GM21737 (cell line): ENCODE data around the gene WIPI1.
"Not testable (repeated sequence)": the region's sequence is repeated elsewhere in the genome, so short reads cannot be mapped to it uniquely, and the experiment has no call there.

Experiments
- ATAC-seq: cut with Tn5 transposase; IDR thresholded peaks from one replicate; pipeline ENCODE4 v1.9.1; 2021; ENCODE audit warnings: mild to moderate bottlenecking, moderate library complexity; ENCODE audit not compliant: unreplicated experiment

WIPI1 gene, protein sequence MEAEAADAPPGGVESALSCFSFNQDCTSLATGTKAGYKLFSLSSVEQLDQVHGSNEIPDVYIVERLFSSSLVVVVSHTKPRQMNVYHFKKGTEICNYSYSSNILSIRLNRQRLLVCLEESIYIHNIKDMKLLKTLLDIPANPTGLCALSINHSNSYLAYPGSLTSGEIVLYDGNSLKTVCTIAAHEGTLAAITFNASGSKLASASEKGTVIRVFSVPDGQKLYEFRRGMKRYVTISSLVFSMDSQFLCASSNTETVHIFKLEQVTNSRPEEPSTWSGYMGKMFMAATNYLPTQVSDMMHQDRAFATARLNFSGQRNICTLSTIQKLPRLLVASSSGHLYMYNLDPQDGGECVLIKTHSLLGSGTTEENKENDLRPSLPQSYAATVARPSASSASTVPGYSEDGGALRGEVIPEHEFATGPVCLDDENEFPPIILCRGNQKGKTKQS

DNA sequence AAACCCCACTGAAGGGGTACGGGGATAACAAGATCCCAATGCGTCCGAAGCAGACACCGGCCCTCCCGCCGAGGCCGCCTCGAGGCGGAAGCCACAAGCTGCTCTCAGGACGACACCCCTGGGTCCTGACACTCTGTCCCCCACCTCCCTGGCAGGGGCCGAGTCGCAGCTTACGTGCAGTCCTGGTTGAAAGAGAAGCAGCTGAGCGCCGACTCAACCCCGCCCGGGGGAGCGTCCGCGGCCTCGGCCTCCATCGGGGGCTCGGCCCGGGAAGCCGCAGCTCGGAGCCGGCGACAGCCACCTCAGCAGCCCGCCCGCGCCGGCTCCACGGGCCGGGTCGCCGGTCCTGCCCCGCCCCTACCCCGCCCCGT lies at the start of gene WIPI1:
Gene WIPI1 (minus strand): TSS at position 329 of the 371 bp plus-strand sequence. CDS start 75 bp downstream, at position 254.
- peak; percentile 22 for ATAC-seq

DNA sequence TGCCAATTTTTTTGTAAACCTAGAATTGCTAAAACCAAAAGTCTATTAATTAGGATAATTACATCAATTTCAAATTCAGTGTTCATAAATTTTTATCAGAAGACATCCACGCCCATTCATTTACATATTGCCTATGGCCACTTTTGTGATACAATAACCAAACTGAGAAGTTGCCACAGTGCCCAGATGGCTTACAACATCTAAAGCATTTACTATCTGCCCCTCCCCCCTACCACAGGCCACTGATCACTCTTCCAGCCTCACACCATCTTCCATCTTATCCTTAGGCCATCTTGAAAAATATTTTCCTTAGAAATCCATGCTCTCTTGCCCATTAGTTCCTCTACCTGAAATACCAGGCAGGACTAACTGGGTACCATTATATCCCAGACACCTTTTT lies 48.7 kb upstream of the WIPI1 start:
- ATAC-seq, result no peak

DNA sequence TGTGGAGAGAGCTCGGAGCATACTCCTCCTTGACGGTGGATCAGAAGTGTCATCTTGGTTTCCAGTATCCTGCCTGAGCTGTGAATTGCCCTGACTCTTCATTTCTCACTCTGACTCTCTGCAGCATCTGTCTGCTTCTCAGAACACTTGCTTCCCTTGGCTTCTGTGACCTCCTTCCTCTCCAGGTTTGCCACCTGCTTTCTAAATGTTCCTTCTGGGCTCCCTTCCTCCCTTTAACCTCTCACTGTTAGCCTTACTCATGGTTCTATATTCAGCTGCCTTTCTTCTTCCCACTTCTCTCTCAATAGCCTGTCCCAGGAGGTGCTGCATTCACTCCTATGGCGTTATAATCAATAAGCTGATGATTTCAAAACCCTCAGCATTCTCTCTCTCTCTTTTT lies 43.8 kb upstream of the WIPI1 start:
- no peak for ATAC-seq

DNA sequence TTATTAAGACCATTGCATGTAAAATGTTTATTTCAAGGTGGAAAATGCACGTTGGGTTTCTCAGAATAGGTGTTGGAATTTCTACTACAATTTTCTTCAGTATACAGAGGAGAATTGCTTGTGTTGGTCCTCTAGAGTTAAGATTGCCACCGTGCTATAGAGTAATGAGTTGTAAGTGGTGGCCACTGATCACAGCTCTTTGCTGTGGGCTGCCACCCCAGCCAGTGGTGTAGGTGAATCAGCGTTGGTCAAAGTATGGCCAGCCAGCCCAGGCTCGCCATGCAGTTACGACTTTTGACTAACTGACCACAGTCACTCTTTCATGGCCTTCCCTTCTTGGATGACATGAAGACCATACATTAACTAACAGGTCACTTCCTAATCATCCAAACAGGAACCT lies 42.3 kb upstream of the WIPI1 start:
- no peak for ATAC-seq

DNA sequence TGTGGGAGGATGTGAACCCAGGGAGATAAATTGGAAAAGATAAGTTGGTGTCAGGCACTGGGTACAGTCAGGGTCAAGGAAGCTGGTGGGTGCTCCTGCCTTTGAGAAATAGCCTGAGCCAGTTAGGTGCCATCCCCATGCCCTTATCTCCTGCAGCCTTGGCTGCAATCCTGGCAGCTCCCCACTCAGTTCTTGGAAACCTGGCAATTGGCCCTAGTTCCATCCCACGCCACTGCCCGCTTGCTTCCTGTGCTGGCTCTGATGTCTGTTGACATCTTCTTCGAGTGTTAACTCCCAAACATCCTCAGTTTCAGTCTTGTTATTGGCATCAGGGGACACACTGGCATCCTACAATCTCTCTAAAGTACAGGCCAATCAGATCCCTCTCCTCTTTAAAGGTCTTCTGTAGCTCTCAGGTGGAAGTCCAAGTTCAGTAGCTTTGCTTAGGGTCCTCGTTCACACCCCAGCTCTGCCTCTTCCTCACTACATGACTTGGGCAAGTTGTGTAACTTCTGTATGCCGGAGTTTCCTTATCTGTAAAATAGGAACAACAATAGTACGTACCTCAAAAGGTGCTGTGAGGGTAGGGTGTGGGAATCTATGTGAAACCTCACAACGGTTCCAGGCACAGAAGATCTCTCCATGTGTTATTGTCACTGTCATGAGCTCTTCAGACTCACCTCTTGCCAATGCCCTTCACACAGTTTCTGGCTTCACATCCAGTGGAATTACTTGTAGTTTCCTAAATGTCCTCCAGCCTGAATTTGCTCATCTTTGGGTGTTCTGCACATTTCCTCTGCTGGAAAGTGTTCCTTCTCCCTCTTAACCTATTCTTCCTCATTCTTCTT lies 41.4 kb upstream of the WIPI1 start:
- ATAC-seq, result peak; percentile 25

DNA sequence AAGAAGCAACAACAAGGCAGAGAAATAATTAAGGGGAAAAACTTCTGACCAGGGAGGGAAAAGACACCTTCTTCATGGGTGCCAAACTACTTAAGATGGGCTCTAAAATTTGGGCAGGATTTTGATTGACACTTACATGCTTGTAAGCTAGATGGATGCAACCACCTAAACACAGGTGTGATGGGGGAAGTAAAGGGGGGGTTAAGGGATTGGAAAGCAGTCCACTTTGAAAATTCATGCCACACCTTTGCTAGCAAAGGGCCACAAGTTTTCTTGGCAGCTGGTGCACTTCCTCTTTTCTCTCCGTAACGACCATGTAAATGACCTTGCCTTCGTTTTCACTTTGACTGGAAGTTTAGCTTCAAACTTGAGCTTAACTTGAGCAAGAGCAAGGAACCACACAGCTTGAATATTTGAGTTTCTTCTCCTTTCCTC lies 40.6 kb upstream of the WIPI1 start:
- peak; percentile 95 for ATAC-seq

DNA sequence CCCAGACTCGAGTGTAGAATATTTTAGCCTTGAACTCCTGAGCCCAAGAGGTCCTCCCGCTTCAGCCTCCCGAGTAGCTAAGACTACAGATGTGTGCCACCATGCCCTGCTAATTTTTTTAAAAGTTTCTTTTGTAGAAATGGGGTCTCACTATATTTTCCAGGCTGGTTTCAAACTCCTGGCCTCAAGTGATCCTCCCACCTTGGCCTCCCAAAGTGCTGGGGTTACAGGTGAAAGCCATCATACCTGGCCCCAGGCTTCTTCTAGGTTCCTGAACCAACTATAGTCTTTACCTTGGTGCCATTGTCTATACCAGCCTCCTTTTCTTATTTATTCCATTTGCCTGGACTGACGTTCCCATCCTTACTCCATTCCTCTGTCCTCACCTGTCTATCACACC lies 37.8 kb upstream of the WIPI1 start:
- ATAC-seq, result no peak

DNA sequence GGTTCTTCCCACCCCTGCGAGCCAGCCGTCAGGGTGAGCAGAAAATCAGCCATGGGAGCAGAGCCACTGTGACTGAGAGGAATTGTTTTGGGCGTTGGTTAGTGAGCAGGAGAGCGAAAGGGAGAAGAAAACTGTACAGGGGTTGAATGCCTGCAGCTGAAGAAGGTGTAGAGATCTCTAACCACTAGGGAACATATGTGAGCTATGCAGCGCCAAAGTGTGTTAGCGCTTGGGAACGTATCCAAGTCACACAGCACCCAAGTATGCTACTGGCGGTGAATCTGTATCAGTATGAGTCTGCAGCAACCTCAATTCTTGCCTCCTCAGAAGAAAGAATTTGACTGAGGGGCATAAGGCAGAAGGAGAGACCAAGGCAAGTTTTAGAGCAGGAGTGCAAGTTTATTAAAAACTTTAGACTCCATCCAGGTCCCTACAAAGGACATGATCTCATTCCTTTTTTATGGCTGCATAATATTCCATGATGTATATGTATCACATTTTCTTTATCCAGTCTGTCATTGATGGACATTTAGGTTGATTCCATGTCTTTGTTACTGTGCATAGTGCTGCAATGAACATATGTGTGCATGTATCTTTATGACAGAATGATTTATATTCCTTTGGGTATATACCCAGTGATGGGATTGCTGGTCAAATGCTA lies 35.2 kb upstream of the WIPI1 start:
- ATAC-seq, result not testable (repeated sequence)

DNA sequence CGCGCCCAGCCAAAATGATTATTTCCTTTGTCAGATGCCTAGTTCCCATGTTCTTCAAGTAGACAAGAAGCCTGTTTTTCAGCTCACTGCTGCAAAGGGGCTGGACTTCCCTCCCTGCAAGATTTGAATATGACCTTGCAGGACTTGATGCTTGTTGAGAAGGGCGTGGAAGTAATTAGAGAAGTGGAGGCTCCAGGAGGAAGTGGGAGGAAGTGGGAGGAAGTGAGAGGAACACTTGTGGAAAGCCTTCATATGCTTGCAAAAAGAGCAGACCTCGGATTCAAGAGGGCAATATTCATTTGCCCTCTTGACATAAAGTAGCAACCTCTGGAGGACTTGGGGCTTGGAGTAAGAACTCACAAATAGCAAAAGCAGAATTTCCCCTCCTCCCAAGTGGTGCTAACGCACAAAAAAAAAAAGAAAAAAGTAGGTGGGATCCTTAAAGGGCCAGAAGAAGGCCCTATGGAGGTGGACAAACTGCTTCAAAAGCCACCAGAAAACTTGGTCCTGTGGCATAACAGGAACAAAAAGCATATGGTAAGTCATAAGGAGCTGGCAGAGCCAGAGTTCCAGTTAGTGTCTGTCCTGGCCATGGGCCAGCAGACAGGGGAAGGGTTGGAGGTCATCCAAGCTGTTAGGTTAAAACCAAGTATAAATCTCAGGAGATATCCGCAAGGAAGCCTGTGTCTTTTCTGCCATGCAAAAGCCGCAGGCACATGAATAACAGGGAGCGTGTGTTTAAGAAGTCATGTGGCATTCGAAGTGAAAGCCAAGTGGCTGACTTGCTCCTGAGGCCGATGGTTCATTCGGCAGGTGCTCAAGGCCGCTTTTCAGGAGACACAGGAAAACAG lies 34.3 kb upstream of the WIPI1 start:
- no peak for ATAC-seq

DNA sequence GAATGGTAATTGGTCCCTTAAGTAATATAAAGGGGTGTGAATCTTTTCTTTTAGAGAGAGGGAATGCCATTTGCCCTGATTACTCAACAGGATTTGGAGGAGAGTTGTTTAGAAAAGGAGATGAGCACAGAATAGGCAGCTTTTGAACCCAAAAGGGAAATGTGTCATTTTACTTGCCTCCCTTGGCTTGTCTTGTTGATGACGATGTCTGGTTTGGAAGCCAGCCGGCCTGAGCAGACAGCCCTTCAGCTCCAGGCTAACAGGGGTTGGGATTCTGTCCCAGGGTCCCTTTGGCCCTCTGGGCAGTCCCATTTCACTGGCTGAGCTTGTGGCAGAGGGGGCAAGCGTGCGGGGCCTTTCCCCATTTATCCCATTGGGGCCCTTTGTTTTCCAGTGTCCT lies 32.6 kb upstream of the WIPI1 start:
- no peak for ATAC-seq

DNA sequence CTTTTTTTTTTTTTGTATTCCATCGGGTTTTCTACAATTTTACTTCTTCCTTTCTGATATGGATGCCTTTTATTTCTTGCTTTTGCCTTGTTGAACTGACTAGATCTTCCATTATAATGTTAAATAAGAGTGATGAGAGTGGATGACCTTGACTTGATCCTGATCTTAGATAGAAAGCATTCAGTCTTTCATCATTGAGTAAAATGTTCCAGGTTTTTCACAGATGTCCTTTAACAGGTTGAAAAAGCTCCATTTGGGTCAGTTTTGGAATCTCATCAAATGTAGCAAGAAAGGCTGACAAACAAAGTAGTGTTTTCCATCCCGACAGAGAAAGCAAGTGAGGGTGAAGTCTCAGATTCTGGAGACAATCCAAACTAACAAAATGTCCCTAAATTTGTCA lies 27.2 kb upstream of the WIPI1 start:
- ATAC-seq, result no peak

DNA sequence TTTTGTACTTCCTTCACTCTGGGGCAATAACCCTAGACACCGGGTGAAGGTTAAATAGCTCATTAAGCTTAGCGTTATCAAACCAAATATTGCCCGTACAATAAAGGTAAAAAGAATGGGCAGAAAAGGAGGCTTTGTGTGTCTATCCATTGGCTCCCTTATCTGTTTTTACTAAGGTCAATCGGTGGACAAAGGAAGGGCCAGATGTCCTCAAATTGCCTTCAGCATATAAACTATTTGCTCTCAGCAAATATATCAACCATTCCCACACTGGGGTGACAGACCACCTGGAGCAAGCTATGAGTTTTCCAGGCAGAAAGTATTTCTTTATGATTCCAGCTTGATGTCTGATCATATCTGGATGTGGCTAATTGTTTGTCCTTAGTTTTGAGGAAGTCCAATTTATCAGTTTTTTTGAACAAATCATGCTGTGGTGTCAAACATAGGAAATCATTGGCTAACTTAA lies 25.3 kb upstream of the WIPI1 start:
- no peak for ATAC-seq

DNA sequence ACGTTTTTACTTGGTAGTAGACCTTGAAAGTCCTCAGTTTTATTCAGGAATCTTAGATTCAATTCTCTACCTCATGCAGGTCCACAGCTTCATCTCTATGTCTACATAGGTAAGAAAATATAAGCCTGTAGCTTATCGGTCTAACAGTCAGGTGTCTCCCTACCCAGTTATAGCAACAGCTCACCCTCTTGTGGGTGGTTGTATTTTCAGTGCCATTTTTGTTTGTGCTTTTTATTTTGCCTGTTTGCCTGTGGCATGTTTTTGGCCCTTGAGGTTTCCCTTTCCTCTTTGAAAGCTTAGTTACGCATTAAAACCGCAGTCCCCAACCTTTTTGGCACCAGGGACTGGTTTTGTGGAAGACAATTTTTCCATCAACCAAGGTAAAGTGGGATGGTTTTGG lies 23.6 kb upstream of the WIPI1 start:
- no peak for ATAC-seq

DNA sequence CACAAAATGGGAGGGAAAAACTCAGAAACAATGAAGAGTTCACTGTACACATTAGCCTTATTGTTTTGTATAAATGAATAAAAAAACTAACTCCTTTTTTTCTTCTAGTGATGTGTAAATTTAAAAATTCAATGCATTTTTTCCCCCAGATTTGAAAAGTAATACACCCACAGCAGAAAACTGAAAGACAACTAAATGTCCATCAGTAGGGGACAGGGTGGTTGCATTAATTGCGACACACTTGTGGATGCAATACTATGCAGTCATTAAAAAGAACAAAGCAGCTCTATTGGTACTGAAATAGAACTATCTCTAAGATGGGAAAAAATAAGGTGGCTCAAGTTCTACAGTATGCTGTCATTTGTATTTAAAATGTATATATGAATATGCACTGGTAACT lies 13.7 kb upstream of the WIPI1 start:
- no peak for ATAC-seq

DNA sequence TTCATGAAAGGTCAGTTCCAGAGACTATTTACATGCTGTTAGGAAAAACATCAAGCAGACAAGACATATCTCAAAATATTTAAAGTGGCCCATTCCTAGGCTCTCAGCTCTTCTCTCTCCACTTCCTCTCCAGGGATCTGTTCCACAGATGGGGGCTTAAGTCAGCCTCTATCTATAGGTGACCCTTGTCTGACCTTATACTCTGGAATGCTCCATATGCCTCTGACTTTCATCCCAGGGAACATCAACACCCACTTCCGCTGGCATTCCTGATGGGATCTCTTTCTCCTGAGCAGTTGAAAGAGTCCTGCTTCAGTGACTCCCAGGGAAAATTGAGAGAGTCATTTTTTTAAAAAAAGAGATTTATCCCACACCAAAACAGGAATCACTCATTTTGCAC lies 11.5 kb upstream of the WIPI1 start:
- no peak for ATAC-seq

DNA sequence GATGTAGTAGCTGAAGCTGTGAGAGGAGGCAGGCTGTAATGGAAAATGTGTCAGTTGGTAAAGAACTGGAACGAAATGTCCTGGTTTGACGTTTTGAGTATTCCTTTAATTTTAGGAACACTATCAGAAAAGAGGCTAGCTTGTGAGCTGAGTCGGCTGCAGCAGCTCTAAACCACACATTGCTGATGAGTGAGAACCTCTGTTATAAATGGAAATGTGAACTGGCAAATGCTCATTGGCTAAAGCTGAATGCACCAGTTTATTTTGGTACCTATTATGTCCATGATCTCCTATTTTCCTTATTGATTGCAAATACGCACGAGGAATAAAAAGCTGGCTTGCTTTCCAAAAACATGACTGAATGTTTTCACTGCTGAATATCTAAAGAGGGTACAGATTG lies 11.0 kb upstream of the WIPI1 start:
- ATAC-seq, result no peak

DNA sequence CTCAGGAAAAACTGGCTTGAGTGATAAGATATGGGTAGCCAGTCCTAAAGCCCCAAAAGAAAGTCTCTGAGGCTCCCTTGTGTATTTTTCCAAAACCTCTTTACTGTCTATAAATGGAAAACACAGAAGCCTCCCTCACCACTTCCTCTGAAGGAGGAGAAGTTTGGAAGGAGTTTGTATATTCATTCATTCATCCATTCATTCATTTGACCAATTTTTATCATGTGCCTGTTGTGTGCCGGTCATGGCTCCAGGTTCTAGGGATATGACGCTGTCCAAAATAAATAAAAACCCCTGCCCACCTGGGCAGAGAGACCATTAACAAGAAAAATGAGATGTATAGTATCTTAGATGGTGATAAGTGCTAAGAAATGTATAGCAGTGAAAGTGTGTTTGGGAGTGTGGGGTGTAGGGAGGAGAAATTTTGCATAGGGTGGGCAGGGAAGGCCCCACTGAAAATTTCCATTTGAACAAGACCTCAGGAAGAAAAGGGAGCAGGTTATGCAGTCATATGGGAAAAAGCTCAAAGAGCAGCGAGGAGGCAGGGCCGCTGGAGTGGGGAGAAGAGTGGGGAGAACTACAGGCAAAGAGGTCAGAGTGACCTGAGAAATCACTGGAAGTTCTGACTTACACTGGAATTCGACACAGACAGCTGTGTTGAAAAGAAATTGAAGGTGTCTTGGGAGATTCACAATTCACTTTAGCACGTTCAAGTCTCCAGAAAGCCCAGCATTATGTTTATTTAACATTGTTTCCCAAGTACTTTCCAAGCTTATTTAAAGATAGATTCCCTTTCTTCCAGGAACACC lies 6.1 kb upstream of the WIPI1 start:
- ATAC-seq, result no peak

DNA sequence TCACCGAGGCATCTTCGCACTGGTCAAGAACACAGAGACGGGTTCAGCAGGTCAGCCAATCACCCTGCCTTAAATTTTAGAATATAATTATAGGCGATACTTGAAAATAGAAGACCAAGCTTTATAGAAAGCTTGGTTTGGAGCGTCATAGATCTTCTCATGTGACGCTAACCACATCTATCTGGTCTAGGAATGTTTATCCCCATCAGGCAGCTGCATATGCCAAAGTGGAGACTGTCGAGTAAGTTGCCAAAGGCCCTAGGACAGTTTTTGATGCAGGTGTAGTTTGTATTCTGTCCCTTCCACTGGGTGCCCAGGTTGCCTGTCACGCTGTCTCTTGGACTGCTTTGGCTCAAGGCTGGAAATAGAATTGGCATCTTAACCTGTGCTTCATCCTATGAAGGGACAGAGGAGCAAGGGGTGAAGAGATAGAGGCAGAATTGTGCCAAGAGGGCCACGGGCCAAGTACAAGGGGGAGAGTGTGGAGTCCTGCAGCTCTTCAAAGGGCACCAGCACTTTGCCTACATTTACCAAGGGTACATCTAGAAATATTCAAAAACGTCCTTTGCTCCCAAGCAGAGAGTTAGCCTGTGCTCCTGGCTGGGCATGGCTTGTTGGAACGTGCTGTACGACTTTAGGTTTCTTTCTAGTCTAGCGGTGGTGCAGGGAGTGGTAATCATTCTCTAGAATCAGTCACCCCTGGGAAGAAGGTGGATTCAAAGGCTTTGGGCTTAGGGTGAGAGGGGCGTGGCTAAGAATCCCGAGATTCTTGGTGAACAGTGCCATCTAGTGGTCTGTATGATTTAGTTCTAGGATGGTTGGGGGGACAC lies 5.3 kb upstream of the WIPI1 start:
- ATAC-seq, result peak; percentile 41

DNA sequence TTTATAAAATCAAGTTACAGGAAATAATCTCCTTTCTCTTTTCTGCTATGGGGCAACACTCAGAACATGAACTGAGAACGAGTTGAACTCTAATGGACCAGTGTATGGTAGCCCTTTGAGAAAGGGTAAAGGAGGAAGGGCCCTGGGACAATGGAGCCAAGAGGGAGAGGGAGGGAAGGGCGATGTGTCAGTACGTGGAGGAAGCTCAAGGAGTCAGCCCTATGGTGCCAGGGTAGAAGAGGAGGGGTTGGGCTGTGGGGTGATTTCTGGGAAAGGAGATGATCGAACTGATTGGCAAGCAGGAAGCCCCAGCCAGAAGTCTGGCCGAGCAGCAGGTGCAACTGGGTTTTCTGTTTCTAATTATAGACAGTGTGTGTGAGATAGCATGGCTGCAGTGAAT lies 4.3 kb upstream of the WIPI1 start:
- no peak for ATAC-seq
